DOHH2 (cell line): Measurements from ENCODE around the gene FGF11.

Experiments
- H3F3A ChIP-seq: fragments of 200-600 bp; sonication (generic), shearing (Covaris generic); 2 replicates; pipeline ENCODE4 v1.6.0; 2016; ENCODE audit warnings: antibody characterized with exemption, mild to moderate bottlenecking; ENCODE audit not compliant: control insufficient read depth, insufficient read depth
- H3K27ac ChIP-seq: fragments of 200-600 bp; sonication (generic); 2 replicates; pipeline ENCODE4 v1.5.1; 2014; ENCODE audit warnings: low read depth, mild to moderate bottlenecking, low read length, moderate library complexity
- H3K27me3 ChIP-seq: fragments of 200-600 bp; sonication (generic); 2 replicates; pipeline ENCODE4 v1.6.1; 2014; ENCODE audit warnings: mild to moderate bottlenecking, low read length, mixed read lengths; ENCODE audit not compliant: control insufficient read depth
- H3K36me3 ChIP-seq: fragments of 200-600 bp; sonication (generic); 2 replicates; pipeline ENCODE4 v1.6.1; 2014; ENCODE audit warnings: mild to moderate bottlenecking, low read length, moderate library complexity, mixed read lengths; ENCODE audit not compliant: control insufficient read depth
- H3K4me1 ChIP-seq: fragments of 200-600 bp; sonication (generic); 2 replicates; pipeline ENCODE4 v1.6.1; 2014; ENCODE audit warnings: mild to moderate bottlenecking, low read length, mixed read lengths; ENCODE audit not compliant: control insufficient read depth
- H3K4me2 ChIP-seq: fragments of 200-600 bp; sonication (generic); 2 replicates; pipeline ENCODE4 v1.6.0; 2014; ENCODE audit warnings: mild to moderate bottlenecking, low read length, moderate library complexity
- H3K4me3 ChIP-seq: fragments of 200-600 bp; sonication (generic); 2 replicates; pipeline ENCODE4 v1.5.1; 2014; ENCODE audit warnings: mild to moderate bottlenecking, low read length, mixed read lengths
- H3K79me2 ChIP-seq: fragments of 200-600 bp; sonication (generic); 2 replicates; pipeline ENCODE4 v1.6.1; 2014; ENCODE audit warnings: mild to moderate bottlenecking, low read length, mixed read lengths; ENCODE audit not compliant: control insufficient read depth
- H3K9me2 ChIP-seq: fragments of 200-600 bp; sonication (generic); replicated peaks from 2 replicates; pipeline ENCODE4 v1.6.1; 2014; ENCODE audit warnings: mild to moderate bottlenecking, low read length, mixed read lengths; ENCODE audit not compliant: control insufficient read depth
- H3K9me3 ChIP-seq: fragments of 200-600 bp; sonication (generic); 2 replicates; pipeline ENCODE4 v1.6.1; 2014; ENCODE audit warnings: antibody characterized with exemption, low read length, mixed read lengths; ENCODE audit not compliant: control insufficient read depth, insufficient read depth
- H4K20me1 ChIP-seq: fragments of 200-600 bp; sonication (generic); 2 replicates; pipeline ENCODE4 v1.6.0; 2014; ENCODE audit warnings: low read depth, mild to moderate bottlenecking, antibody characterized with exemption, low read length, moderate library complexity; ENCODE audit not compliant: control insufficient read depth, insufficient read depth
- EZH2phosphoT487 ChIP-seq: fragments of 200-600 bp; sonication (generic); IDR thresholded peaks from 2 replicates; pipeline ENCODE4 v1.6.1; 2017; ENCODE audit warnings: borderline replicate concordance, mild to moderate bottlenecking, antibody characterized with exemption, low read length, moderate library complexity, mixed read lengths
- TF ChIP-seq, protein P1 (sequence below): fragments of 200-600 bp; sonication (generic); IDR thresholded peaks from one replicate; pipeline ENCODE4 v1.5.1; 2014; ENCODE audit warnings: antibody characterized with exemption, mild to moderate bottlenecking, low read depth, low read length; ENCODE audit not compliant: poor library complexity, severe bottlenecking

Gene FGF11

DNA sequence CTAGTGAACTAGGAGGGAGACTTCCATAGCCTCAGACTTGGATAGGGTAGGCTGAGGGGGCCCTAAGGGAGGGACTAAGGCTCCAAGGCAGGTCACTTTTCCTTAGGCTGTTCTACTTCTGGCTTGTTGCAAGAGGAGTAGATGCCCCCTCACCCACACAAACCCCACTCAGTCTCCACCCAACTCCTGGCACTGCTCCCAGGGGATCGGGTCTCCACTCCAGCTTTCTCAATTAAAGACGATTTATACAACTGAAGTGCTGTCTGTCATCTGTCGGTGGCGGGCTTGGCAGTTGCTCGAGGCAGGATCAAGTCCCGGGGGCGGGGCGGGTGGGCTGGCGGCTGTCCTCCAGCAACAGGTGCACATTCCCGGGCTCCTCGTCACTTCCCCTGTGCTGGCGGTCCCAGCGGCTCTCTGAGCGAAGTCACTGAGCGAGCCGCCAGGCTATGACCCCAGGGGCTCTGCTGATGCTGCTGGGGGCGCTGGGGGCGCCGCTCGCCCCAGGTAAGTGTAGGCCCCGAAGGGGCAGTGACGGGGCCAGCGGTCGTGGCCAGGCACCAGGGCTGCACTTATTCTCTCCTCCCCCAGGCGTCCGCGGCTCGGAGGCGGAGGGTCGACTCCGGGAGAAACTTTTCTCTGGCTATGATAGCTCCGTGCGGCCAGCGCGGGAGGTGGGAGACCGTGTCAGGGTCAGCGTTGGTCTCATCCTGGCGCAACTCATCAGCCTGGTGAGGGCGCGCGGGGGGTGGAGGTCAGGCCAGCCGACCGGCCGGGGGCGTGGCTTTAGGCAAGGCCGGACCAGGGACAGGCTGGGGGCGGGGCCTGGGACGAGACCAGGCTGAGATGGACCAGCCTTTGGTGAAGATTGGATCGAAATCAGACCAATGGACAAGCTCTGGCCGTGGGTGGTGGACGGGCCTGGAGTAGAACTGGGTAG lies 5.6 kb downstream of the FGF11 start, which contains the start of gene CHRNB1:
Gene CHRNB1, plus strand, starts transcription at position 380 of the 937 bp plus-strand sequence. Its CDS starts 67 bp downstream, at position 447.
- no peaks in the 10 kb centered on the region for H3F3A ChIP-seq
- H3K4me3 ChIP-seq: peak within 1 kb of the TSS; percentile 35; the same call in 1 of the 2 replicates
- H3K36me3 ChIP-seq: no peaks in the 10 kb centered on the region
- no peaks in the 10 kb centered on the region for H3K79me2 ChIP-seq
- no peaks in the 10 kb centered on the region; the same call in 1 of the 2 replicates for H4K20me1 ChIP-seq
- H3K9me3 ChIP-seq: no peaks in the 10 kb centered on the region
- no peaks in the 10 kb centered on the region for H3K9me2 ChIP-seq
- peaks cover 24% of the 10 kb centered on the region for H3K4me1 ChIP-seq
- peak within 1 kb of the TSS; percentile 53 for H3K4me2 ChIP-seq
- no peak; the same call in 1 of the 2 replicates for TF ChIP-seq EZH2phosphoT487
- TF ChIP-seq, protein P1, sequence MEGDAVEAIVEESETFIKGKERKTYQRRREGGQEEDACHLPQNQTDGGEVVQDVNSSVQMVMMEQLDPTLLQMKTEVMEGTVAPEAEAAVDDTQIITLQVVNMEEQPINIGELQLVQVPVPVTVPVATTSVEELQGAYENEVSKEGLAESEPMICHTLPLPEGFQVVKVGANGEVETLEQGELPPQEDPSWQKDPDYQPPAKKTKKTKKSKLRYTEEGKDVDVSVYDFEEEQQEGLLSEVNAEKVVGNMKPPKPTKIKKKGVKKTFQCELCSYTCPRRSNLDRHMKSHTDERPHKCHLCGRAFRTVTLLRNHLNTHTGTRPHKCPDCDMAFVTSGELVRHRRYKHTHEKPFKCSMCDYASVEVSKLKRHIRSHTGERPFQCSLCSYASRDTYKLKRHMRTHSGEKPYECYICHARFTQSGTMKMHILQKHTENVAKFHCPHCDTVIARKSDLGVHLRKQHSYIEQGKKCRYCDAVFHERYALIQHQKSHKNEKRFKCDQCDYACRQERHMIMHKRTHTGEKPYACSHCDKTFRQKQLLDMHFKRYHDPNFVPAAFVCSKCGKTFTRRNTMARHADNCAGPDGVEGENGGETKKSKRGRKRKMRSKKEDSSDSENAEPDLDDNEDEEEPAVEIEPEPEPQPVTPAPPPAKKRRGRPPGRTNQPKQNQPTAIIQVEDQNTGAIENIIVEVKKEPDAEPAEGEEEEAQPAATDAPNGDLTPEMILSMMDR: no peak
- H3K27me3 ChIP-seq: peaks cover 52% of the 10 kb centered on the region
- no peak within 1 kb of the TSS for H3K27ac ChIP-seq

DNA sequence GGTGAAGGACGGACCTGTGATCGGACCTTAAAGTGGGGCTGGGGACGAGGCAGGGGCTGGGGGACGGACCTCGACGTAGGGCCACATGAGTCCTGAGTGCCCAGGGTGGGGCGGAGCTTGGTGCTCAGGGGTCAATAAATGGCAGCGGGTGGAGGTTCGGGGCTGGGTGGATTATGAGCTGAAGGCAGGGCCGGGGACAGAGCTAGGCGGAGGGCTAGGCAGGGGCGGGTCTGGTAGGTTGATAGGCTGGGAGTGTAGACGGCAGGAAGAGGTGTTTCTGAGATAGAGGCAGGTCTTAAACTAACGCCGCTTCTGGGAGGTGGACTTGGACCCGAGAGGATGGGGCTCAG lies 6.3 kb downstream of the FGF11 start:
- H3K36me3 ChIP-seq: no peaks in the 10 kb centered on the region
- peaks cover 46% of the 10 kb centered on the region for H3K27me3 ChIP-seq
- no peak overlapping the region for H3K27ac ChIP-seq
- H3K4me2 ChIP-seq: peak overlapping the region; percentile 53
- no peaks in the 10 kb centered on the region; the same call in 1 of the 2 replicates for H4K20me1 ChIP-seq
- no peaks in the 10 kb centered on the region for H3K9me2 ChIP-seq
- no peaks in the 10 kb centered on the region for H3F3A ChIP-seq
- peak overlapping the region; percentile 35; the same call in 1 of the 2 replicates for H3K4me3 ChIP-seq
- H3K79me2 ChIP-seq: no peaks in the 10 kb centered on the region
- TF ChIP-seq, protein P1: no peak
- no peak; the same call in 1 of the 2 replicates for TF ChIP-seq EZH2phosphoT487
- peaks cover 18% of the 10 kb centered on the region for H3K4me1 ChIP-seq
- no peaks in the 10 kb centered on the region for H3K9me3 ChIP-seq

GRCh38 chr17:7448461-7448860 lies 9.1 kb downstream of the FGF11 start:
- no peak overlapping the region for H3K27ac ChIP-seq
- TF ChIP-seq, protein P1: no peak
- no peak for TF ChIP-seq EZH2phosphoT487
- peaks cover 14% of the 10 kb centered on the region for H3K4me1 ChIP-seq
- no peaks in the 10 kb centered on the region for H3K9me2 ChIP-seq
- H4K20me1 ChIP-seq: no peaks in the 10 kb centered on the region; the same call in 1 of the 2 replicates
- H3K4me2 ChIP-seq: no peak overlapping the region
- no peaks in the 10 kb centered on the region for H3K9me3 ChIP-seq
- no peaks in the 10 kb centered on the region for H3K36me3 ChIP-seq
- no peaks in the 10 kb centered on the region for H3F3A ChIP-seq
- no peak overlapping the region for H3K4me3 ChIP-seq
- H3K79me2 ChIP-seq: no peaks in the 10 kb centered on the region
- peaks cover 31% of the 10 kb centered on the region for H3K27me3 ChIP-seq
